Stomach smooth muscle (tissue), 2 donors: ENCODE results near the gene ZNF227.
"Not testable (repeated sequence)": the region's sequence is repeated elsewhere in the genome, so short reads cannot be mapped to it uniquely, and the experiment has no call there.

Experiments used
- H3K27ac ChIP-seq: one replicate; pipeline ENCODE4 v1.7.0; 2013; ENCODE audit warnings: mild to moderate bottlenecking, low read length, inconsistent platforms
- H3K27me3 ChIP-seq, 2 donors: one replicate each; pipeline ENCODE4 v1.7.0; 2013; ENCODE audit warnings: low read length in 2 of 2; ENCODE audit not compliant: insufficient read depth in 2 of 2, control insufficient read depth in 1 of 2
- H3K36me3 ChIP-seq, 2 donors: one replicate each; pipeline ENCODE4 v1.7.0; 2013; ENCODE audit warnings: low read length in 2 of 2; ENCODE audit not compliant: control insufficient read depth in 2 of 2, insufficient read depth in 2 of 2
- H3K4me1 ChIP-seq: one replicate; pipeline ENCODE4 v1.7.0; 2013; ENCODE audit warnings: low read length; ENCODE audit not compliant: control insufficient read depth, insufficient read depth
- H3K4me3 ChIP-seq, 2 donors: one replicate each; pipeline ENCODE4 v1.7.0; 2013; ENCODE audit warnings: low read length in 2 of 2
- H3K9ac ChIP-seq, 2 donors: one replicate each; pipeline ENCODE4 v1.7.0; 2013; ENCODE audit warnings: low read length in 2 of 2, mild to moderate bottlenecking in 1 of 2
- H3K9me3 ChIP-seq, 2 donors: one replicate each; pipeline ENCODE4 v1.7.0; 2013; ENCODE audit warnings: low read length in 2 of 2; ENCODE audit not compliant: control insufficient read depth in 2 of 2
- donor health status: healthy.
- donor health status: Pancreatic carcinoma.

ZNF227 gene

GRCh38 chr19:44196772-44197171, 15.6 kb upstream of the ZNF227 start:
- Histone ChIP-seq H3K9me3 (peaks cover 0 to 2% of the 10 kb centered on the region in 2 donors), H3K27me3 (no peaks in the 10 kb centered on the region), H3K36me3 (no peaks in the 10 kb centered on the region), H3K27ac (no peak overlapping the region), H3K9ac (no peak overlapping the region), H3K4me3 (no peak overlapping the region), H3K4me1 (no peaks in the 10 kb centered on the region)

GRCh38 chr19:44202470-44202869, 9.9 kb upstream of the ZNF227 start:
- Histone ChIP-seq H3K9me3 (peaks cover 0 to 2% of the 10 kb centered on the region in 2 donors), H3K4me1 (no peaks in the 10 kb centered on the region), H3K27me3 (no peaks in the 10 kb centered on the region), H3K36me3 (no peaks in the 10 kb centered on the region), H3K27ac (no peak overlapping the region), H3K9ac (no peak overlapping the region), H3K4me3 (no peak overlapping the region)

- Histone ChIP-seq H3K27me3 (no peaks in the 10 kb centered on the region), H3K9me3 (peaks cover 0 to 2% of the 10 kb centered on the region in 2 donors), H3K27ac (no peak overlapping the region), H3K4me1 (no peaks in the 10 kb centered on the region), H3K9ac (no peak overlapping the region), H3K36me3 (no peaks in the 10 kb centered on the region), H3K4me3 (no peak overlapping the region)
These were observed 9.4 kb upstream of the ZNF227 start for GRCh38 chr19:44202974-44203373.

- not testable (repeated sequence) for H3K4me1 ChIP-seq, H3K4me3 ChIP-seq, H3K36me3 ChIP-seq, H3K27me3 ChIP-seq, H3K9me3 ChIP-seq, H3K27ac ChIP-seq, H3K9ac ChIP-seq
These were observed 8.5 kb upstream of the ZNF227 start for GRCh38 chr19:44203877-44204276.

GRCh38 chr19:44204772-44205171, 7.6 kb upstream of the ZNF227 start:
- Histone ChIP-seq H3K36me3 (no peaks in the 10 kb centered on the region), H3K9me3 (peaks cover 0 to 2% of the 10 kb centered on the region in 2 donors), H3K4me3 (no peak overlapping the region), H3K4me1 (no peaks in the 10 kb centered on the region), H3K9ac (no peak overlapping the region), H3K27ac (no peak overlapping the region), H3K27me3 (no peaks in the 10 kb centered on the region)

- peaks cover 0 to 2% of the 10 kb centered on the region in 2 donors for H3K9me3 ChIP-seq
- H3K4me1 ChIP-seq = no peaks in the 10 kb centered on the region
- no peaks in the 10 kb centered on the region for H3K36me3 ChIP-seq
- no peaks in the 10 kb centered on the region for H3K27me3 ChIP-seq
- H3K27ac ChIP-seq = peak overlapping the region; percentile 94
- H3K9ac ChIP-seq = peak overlapping the region; percentile 76 to 95
- peak overlapping the region; percentile 73 to 95 for H3K4me3 ChIP-seq
These were observed 5.1 kb upstream of the ZNF227 start for GRCh38 chr19:44207126-44207803.

GRCh38 chr19:44212866-44213346, 574 bp downstream of the ZNF227 start:
- peak overlapping the region; percentile 83 for H3K27ac ChIP-seq
- no peaks in the 10 kb centered on the region for H3K27me3 ChIP-seq
- H3K4me1 ChIP-seq = peaks cover 4% of the 10 kb centered on the region
- H3K9me3 ChIP-seq = no peaks in the 10 kb centered on the region
- peaks cover 8 to 15% of the 10 kb centered on the region in 2 donors for H3K36me3 ChIP-seq
- H3K4me3 ChIP-seq = peak overlapping the region; percentile 94 to 96
- H3K9ac ChIP-seq = peak overlapping the region; percentile 94

- not testable (repeated sequence) for H3K4me3 ChIP-seq, H3K27ac ChIP-seq, H3K4me1 ChIP-seq, H3K9me3 ChIP-seq, H3K27me3 ChIP-seq, H3K9ac ChIP-seq
- peaks cover 11 to 26% of the 10 kb centered on the region in 2 donors for H3K36me3 ChIP-seq
These were observed 7.6 kb downstream of the ZNF227 start for GRCh38 chr19:44219926-44220325.

GRCh38 chr19:44220761-44221160, 8.4 kb downstream of the ZNF227 start:
- H3K9ac ChIP-seq, H3K27ac ChIP-seq, H3K27me3 ChIP-seq, H3K4me3 ChIP-seq, H3K9me3 ChIP-seq, H3K4me1 ChIP-seq: not testable (repeated sequence)
- peaks cover 11 to 26% of the 10 kb centered on the region in 2 donors for H3K36me3 ChIP-seq

GRCh38 chr19:44221291-44221690, 9.0 kb downstream of the ZNF227 start:
- H3K9me3 ChIP-seq, H3K4me1 ChIP-seq, H3K9ac ChIP-seq, H3K4me3 ChIP-seq, H3K27me3 ChIP-seq, H3K27ac ChIP-seq: not testable (repeated sequence)
- H3K36me3 ChIP-seq = peaks cover 11 to 26% of the 10 kb centered on the region in 2 donors

GRCh38 chr19:44228318-44228717, 16.0 kb downstream of the ZNF227 start:
- Histone ChIP-seq H3K27ac (no peak overlapping the region), H3K27me3 (no peaks in the 10 kb centered on the region), H3K36me3 (peaks cover 38 to 41% of the 10 kb centered on the region in 2 donors), H3K4me1 (no peaks in the 10 kb centered on the region), H3K4me3 (no peak overlapping the region), H3K9ac (no peak overlapping the region), H3K9me3 (peaks cover 11% of the 10 kb centered on the region in 2 donors)
